ENCODE data around the gene IFRD2. TPM values are rescaled to one million over a fixed set of nuclear protein-coding genes. Genes with fewer than 3 reads are reported as not detected.
A peak's percentile ranks its signal among the peaks of the same experiment; 100 is the strongest.

IFRD2 gene
- total and polyA plus RNA-seq, 9 of the 15 experiments (the other 6 are each of a cell fraction or from before 2014, with no cell fraction given), result 30.5 to 115 (median 52.8) TPM

GRCh38 chr3:50337175-50337861 lies 45.1 kb upstream of the IFRD2 start (continued):
- TF ChIP-seq TFAM (CRISPR knock-in tag; conservative IDR thresholded peaks at IDR 0.05), result no peak
- peak in 1 of 2 experiments; percentile 86; a peak in 2 of 4 replicates for TF ChIP-seq HDAC1 (IDR thresholded peaks at IDR 0.05)
- TF ChIP-seq FOXK1 (CRISPR knock-in tag; IDR thresholded peaks at IDR 0.05; ENCODE audit: borderline replicate concordance), result no peak
- TF ChIP-seq, protein P1, sequence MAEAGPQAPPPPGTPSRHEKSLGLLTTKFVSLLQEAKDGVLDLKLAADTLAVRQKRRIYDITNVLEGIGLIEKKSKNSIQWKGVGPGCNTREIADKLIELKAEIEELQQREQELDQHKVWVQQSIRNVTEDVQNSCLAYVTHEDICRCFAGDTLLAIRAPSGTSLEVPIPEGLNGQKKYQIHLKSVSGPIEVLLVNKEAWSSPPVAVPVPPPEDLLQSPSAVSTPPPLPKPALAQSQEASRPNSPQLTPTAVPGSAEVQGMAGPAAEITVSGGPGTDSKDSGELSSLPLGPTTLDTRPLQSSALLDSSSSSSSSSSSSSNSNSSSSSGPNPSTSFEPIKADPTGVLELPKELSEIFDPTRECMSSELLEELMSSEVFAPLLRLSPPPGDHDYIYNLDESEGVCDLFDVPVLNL (CRISPR knock-in tag; IDR thresholded peaks at IDR 0.05; ENCODE audit: low read depth), result peak; percentile 80; the same call in 1 of the 2 replicates
- no peak for TF ChIP-seq THAP7 (CRISPR knock-in tag; IDR thresholded peaks at IDR 0.05)
- TF ChIP-seq ZNF583 (CRISPR knock-in tag; IDR thresholded peaks at IDR 0.05), result no peak
- TF ChIP-seq ZNF592 (IDR thresholded peaks at IDR 0.05), result no peak
- TF ChIP-seq ZFX (CRISPR knock-in tag; IDR thresholded peaks at IDR 0.05), result no peak
- peak; percentile 44; the same call in 1 of the 2 replicates for TF ChIP-seq CREB1 (IDR thresholded peaks at IDR 0.05)
- TF ChIP-seq CREB1 (CRISPR knock-in tag; IDR thresholded peaks at IDR 0.05), result peak; percentile 67; the same call in 1 of the 2 replicates
- 0 out of 2 replicates have a peak, but pooled peaks have one; percentile 18 for TF ChIP-seq HBP1 (CRISPR knock-in tag; IDR thresholded peaks at IDR 0.05)
- no peak for TF ChIP-seq ZBTB8A (IDR thresholded peaks at IDR 0.05; ENCODE audit: partially characterized antibody)
- peak; percentile 71; the same call in 1 of the 2 replicates for TF ChIP-seq MTA3 (IDR thresholded peaks at IDR 0.05; ENCODE audit: borderline replicate concordance)
- no peak for TF ChIP-seq KDM2B (CRISPR knock-in tag; IDR thresholded peaks at IDR 0.05)
- no peak for TF ChIP-seq NR2C2 (CRISPR knock-in tag; IDR thresholded peaks at IDR 0.05)
- TF ChIP-seq NR2C2 (tag; IDR thresholded peaks at IDR 0.05), result peak; percentile 63; the same call in 1 of the 2 replicates
- TF ChIP-seq ESRRA (IDR thresholded peaks at IDR 0.05; ENCODE audit: borderline replicate concordance, low read depth), result peak; percentile 2; the same call in 1 of the 2 replicates
- no peak for TF ChIP-seq ZNF212 (CRISPR knock-in tag; IDR thresholded peaks at IDR 0.05)
- TF ChIP-seq MYBL2 (IDR thresholded peaks at IDR 0.05; ENCODE audit: low read depth), result peak; percentile 85
- TF ChIP-seq MYBL2 (CRISPR knock-in tag; IDR thresholded peaks at IDR 0.05; ENCODE audit: borderline replicate concordance), result no peak
- TF ChIP-seq SUPT5H (IDR thresholded peaks at IDR 0.05), result peak; percentile 76
- TF ChIP-seq RBFOX2 (IDR thresholded peaks at IDR 0.05; ENCODE audit: low read depth, low read length), result peak; percentile 95
